ENCODE data around the gene ANO9.

Gene ANO9

GRCh38 chr11:382081-382629 is 59.7 kb downstream of the ANO9 start:
- H3K4me3 ChIP-seq (ENCODE audit: control insufficient read depth in 1 of 7, extremely low read depth in 1 of 7, insufficient read depth in 4 of 7, low read depth in 2 of 7, low read length in 6 of 7), result peak overlapping the region in 4 of 7 experiments; percentile 19 to 52 (median 30)
- peaks cover 0 to 24% (median 18%) of the 10 kb centered on the region in 4 experiments for H3K4me1 ChIP-seq (ENCODE audit: control extremely low read depth in 1 of 4, control insufficient read depth in 4 of 4, insufficient read depth in 4 of 4, low read length in 3 of 4)
- peak in 2 of 3 donors; percentile 43 to 62 for DNase-seq
- CTCF ChIA-PET, result interaction anchor here (1.0 to 1.8 kb wide), 3 partner anchors 12 to 60 kb away, joined by 3 to 5 read pairs (median 5); partner anchors contain the start of gene ANO9
- POLR2A ChIA-PET, result no interaction called here
- no peak overlapping the region for H3K27ac ChIP-seq (ENCODE audit: insufficient read depth in 1 of 2, low read depth in 1 of 2, low read length in 2 of 2, poor library complexity in 1 of 2, severe bottlenecking in 2 of 2)
- no peaks in the 10 kb centered on the region for H3K36me3 ChIP-seq (ENCODE audit: control insufficient read depth in 4 of 4, insufficient read depth in 4 of 4, low read length in 3 of 4)
- H3K9me3 ChIP-seq (ENCODE audit: control extremely low read depth in 1 of 5, control insufficient read depth in 4 of 5, insufficient read depth in 2 of 5, low read depth in 1 of 5, low read length in 4 of 5), result peaks cover 0 to 25% (median 12%) of the 10 kb centered on the region in 5 experiments
- WGBS (ENCODE audit: insufficient coverage), result 13% methylated on average over 2 of the region's 11 CpGs
- H3K27me3 ChIP-seq (replicated peaks in 2 of 5; ENCODE audit: control insufficient read depth in 4 of 5, insufficient read depth in 5 of 5, low read length in 4 of 5), result no peaks in the 10 kb centered on the region

GRCh38 chr11:381501-382072 is 60.2 kb downstream of the ANO9 start:
- Histone ChIP-seq H3K27ac (ENCODE audit: insufficient read depth in 1 of 2, low read depth in 1 of 2, low read length in 2 of 2, poor library complexity in 1 of 2, severe bottlenecking in 2 of 2) (no peak overlapping the region), H3K27me3 (replicated peaks in 2 of 5; ENCODE audit: control insufficient read depth in 4 of 5, insufficient read depth in 5 of 5, low read length in 4 of 5) (no peaks in the 10 kb centered on the region), H3K4me3 (ENCODE audit: control insufficient read depth in 1 of 7, extremely low read depth in 1 of 7, insufficient read depth in 4 of 7, low read depth in 2 of 7, low read length in 6 of 7) (peak overlapping the region in 3 of 7 experiments; percentile 7 to 52 (median 19)), H3K9me3 (ENCODE audit: control extremely low read depth in 1 of 5, control insufficient read depth in 4 of 5, insufficient read depth in 2 of 5, low read depth in 1 of 5, low read length in 4 of 5) (peaks cover 0 to 19% (median 11%) of the 10 kb centered on the region in 5 experiments), H3K36me3 (ENCODE audit: control insufficient read depth in 4 of 4, insufficient read depth in 4 of 4, low read length in 3 of 4) (no peaks in the 10 kb centered on the region), H3K4me1 (ENCODE audit: control extremely low read depth in 1 of 4, control insufficient read depth in 4 of 4, insufficient read depth in 4 of 4, low read length in 3 of 4) (peaks cover 0 to 24% (median 18%) of the 10 kb centered on the region in 4 experiments)
- DNase-seq, result no peak
- ChIA-PET POLR2A (no interaction called here), CTCF (interaction anchor here (1.0 to 1.8 kb wide), 3 partner anchors 11 to 60 kb away, joined by 3 to 5 read pairs (median 5); partner anchors contain the start of gene ANO9)
- WGBS (ENCODE audit: insufficient coverage), result 53% methylated on average over 27 of the region's 35 CpGs

GRCh38 chr11:380996-381395 is 60.8 kb downstream of the ANO9 start:
- Histone ChIP-seq H3K4me3 (ENCODE audit: control insufficient read depth in 1 of 7, extremely low read depth in 1 of 7, insufficient read depth in 4 of 7, low read depth in 2 of 7, low read length in 6 of 7) (no peak overlapping the region), H3K4me1 (ENCODE audit: control extremely low read depth in 1 of 4, control insufficient read depth in 4 of 4, insufficient read depth in 4 of 4, low read length in 3 of 4) (peaks cover 0 to 24% (median 18%) of the 10 kb centered on the region in 4 experiments), H3K9me3 (ENCODE audit: control extremely low read depth in 1 of 5, control insufficient read depth in 4 of 5, insufficient read depth in 2 of 5, low read depth in 1 of 5, low read length in 4 of 5) (peaks cover 0 to 13% (median 7%) of the 10 kb centered on the region in 5 experiments), H3K27me3 (replicated peaks in 2 of 5; ENCODE audit: control insufficient read depth in 4 of 5, insufficient read depth in 5 of 5, low read length in 4 of 5) (no peaks in the 10 kb centered on the region), H3K36me3 (ENCODE audit: control insufficient read depth in 4 of 4, insufficient read depth in 4 of 4, low read length in 3 of 4) (no peaks in the 10 kb centered on the region), H3K27ac (ENCODE audit: insufficient read depth in 1 of 2, low read depth in 1 of 2, low read length in 2 of 2, poor library complexity in 1 of 2, severe bottlenecking in 2 of 2) (no peak overlapping the region)
- 100% methylated on average over 3 of the region's 14 CpGs for WGBS (ENCODE audit: insufficient coverage)
- CTCF ChIA-PET, result interaction anchor here (1.0 kb wide), 1 partner anchor 61 kb away, joined by 3 read pairs; the partner anchor contains the start of gene ANO9
- POLR2A ChIA-PET, result no interaction called here
- no peak for DNase-seq

- POLR2A ChIA-PET, result no interaction called here
- peaks cover 0 to 24% (median 18%) of the 10 kb centered on the region in 4 experiments for H3K4me1 ChIP-seq (ENCODE audit: control extremely low read depth in 1 of 4, control insufficient read depth in 4 of 4, insufficient read depth in 4 of 4, low read length in 3 of 4)
- no peaks in the 10 kb centered on the region for H3K36me3 ChIP-seq (ENCODE audit: control insufficient read depth in 4 of 4, insufficient read depth in 4 of 4, low read length in 3 of 4)
- no peak overlapping the region for H3K27ac ChIP-seq (ENCODE audit: insufficient read depth in 1 of 2, low read depth in 1 of 2, low read length in 2 of 2, poor library complexity in 1 of 2, severe bottlenecking in 2 of 2)
- H3K4me3 ChIP-seq (ENCODE audit: control insufficient read depth in 1 of 7, extremely low read depth in 1 of 7, insufficient read depth in 4 of 7, low read depth in 2 of 7, low read length in 6 of 7), result no peak overlapping the region
- WGBS (ENCODE audit: insufficient coverage), result 98% methylated on average over 23 of the region's 23 CpGs
- H3K27me3 ChIP-seq (replicated peaks in 2 of 5; ENCODE audit: control insufficient read depth in 4 of 5, insufficient read depth in 5 of 5, low read length in 4 of 5), result no peaks in the 10 kb centered on the region
- no peak for DNase-seq
- CTCF ChIA-PET, result no interaction called here
- H3K9me3 ChIP-seq (ENCODE audit: control extremely low read depth in 1 of 5, control insufficient read depth in 4 of 5, insufficient read depth in 2 of 5, low read depth in 1 of 5, low read length in 4 of 5), result peaks cover 0 to 9% (median 6%) of the 10 kb centered on the region in 5 experiments
These were observed 61.3 kb downstream of the ANO9 start for GRCh38 chr11:380491-380890.

- H3K4me1 ChIP-seq (ENCODE audit: control extremely low read depth in 1 of 4, control insufficient read depth in 4 of 4, insufficient read depth in 4 of 4, low read length in 3 of 4), result peaks cover 0 to 24% (median 18%) of the 10 kb centered on the region in 4 experiments
- CTCF ChIA-PET, result no interaction called here
- no peak for DNase-seq
- no peaks in the 10 kb centered on the region for H3K27me3 ChIP-seq (replicated peaks in 2 of 5; ENCODE audit: control insufficient read depth in 4 of 5, insufficient read depth in 5 of 5, low read length in 4 of 5)
- no peak overlapping the region for H3K4me3 ChIP-seq (ENCODE audit: control insufficient read depth in 1 of 7, extremely low read depth in 1 of 7, insufficient read depth in 4 of 7, low read depth in 2 of 7, low read length in 6 of 7)
- H3K9me3 ChIP-seq (ENCODE audit: control extremely low read depth in 1 of 5, control insufficient read depth in 4 of 5, insufficient read depth in 2 of 5, low read depth in 1 of 5, low read length in 4 of 5), result peaks cover 0 to 9% (median 8%) of the 10 kb centered on the region in 5 experiments
- H3K27ac ChIP-seq (ENCODE audit: insufficient read depth in 1 of 2, low read depth in 1 of 2, low read length in 2 of 2, poor library complexity in 1 of 2, severe bottlenecking in 2 of 2), result no peak overlapping the region
- WGBS (ENCODE audit: insufficient coverage), result 96% methylated on average over 31 of the region's 35 CpGs
- POLR2A ChIA-PET, result no interaction called here
- H3K36me3 ChIP-seq (ENCODE audit: control insufficient read depth in 4 of 4, insufficient read depth in 4 of 4, low read length in 3 of 4), result no peaks in the 10 kb centered on the region
These were observed 61.7 kb downstream of the ANO9 start for GRCh38 chr11:380095-380480.

- Histone ChIP-seq H3K27me3 (replicated peaks in 2 of 5; ENCODE audit: control insufficient read depth in 4 of 5, insufficient read depth in 5 of 5, low read length in 4 of 5) (no peaks in the 10 kb centered on the region), H3K4me3 (ENCODE audit: control insufficient read depth in 1 of 7, extremely low read depth in 1 of 7, insufficient read depth in 4 of 7, low read depth in 2 of 7, low read length in 6 of 7) (no peak overlapping the region), H3K27ac (ENCODE audit: insufficient read depth in 1 of 2, low read depth in 1 of 2, low read length in 2 of 2, poor library complexity in 1 of 2, severe bottlenecking in 2 of 2) (no peak overlapping the region), H3K36me3 (ENCODE audit: control insufficient read depth in 4 of 4, insufficient read depth in 4 of 4, low read length in 3 of 4) (no peaks in the 10 kb centered on the region), H3K4me1 (ENCODE audit: control extremely low read depth in 1 of 4, control insufficient read depth in 4 of 4, insufficient read depth in 4 of 4, low read length in 3 of 4) (peaks cover 0 to 24% (median 18%) of the 10 kb centered on the region in 4 experiments), H3K9me3 (ENCODE audit: control extremely low read depth in 1 of 5, control insufficient read depth in 4 of 5, insufficient read depth in 2 of 5, low read depth in 1 of 5, low read length in 4 of 5) (peaks cover 0 to 9% (median 8%) of the 10 kb centered on the region in 5 experiments)
- ChIA-PET POLR2A (no interaction called here), CTCF (no interaction called here)
- 97% methylated on average over 81 of the region's 87 CpGs for WGBS (ENCODE audit: insufficient coverage)
- DNase-seq, result no peak
These were observed 62.4 kb downstream of the ANO9 start for GRCh38 chr11:379205-380094.

All from common myeloid progenitor, CD34-positive (primary cell).